ENCODE data around the gene COPRS. TPM values are rescaled to one million over a fixed set of nuclear protein-coding genes. Genes with fewer than 3 reads are reported as not detected.
"Not testable (repeated sequence)": the region's sequence is repeated elsewhere in the genome, so short reads cannot be mapped to it uniquely, and the experiment has no call there.

COPRS gene
- total RNA-seq, 1 experiment from 2014 or later: 37.5 TPM

- no peak for TF ChIP-seq ATF2 (CRISPR knock-in tag; IDR thresholded peaks at IDR 0.05; ENCODE audit: borderline replicate concordance, low read depth)
- TF ChIP-seq RORB (CRISPR knock-in tag; IDR thresholded peaks at IDR 0.05): no peak
These were observed 38.2 kb downstream of the COPRS start (continued) for GRCh38 chr17:31820691-31821435.

- H3K27me3 Mint-ChIP-seq (ENCODE audit: low read depth): no peaks in the 10 kb centered on the region
- no peak for TF ChIP-seq FOXK1 (CRISPR knock-in tag; IDR thresholded peaks at IDR 0.05)
- no peak for TF ChIP-seq IRF2 (CRISPR knock-in tag; IDR thresholded peaks at IDR 0.05; ENCODE audit: borderline replicate concordance, low read depth)
- H3K36me3 Mint-ChIP-seq: no peaks in the 10 kb centered on the region
- ATAC-seq: no peak
- no peaks in the 10 kb centered on the region for H3K9me3 Mint-ChIP-seq
- H3K4me3 Mint-ChIP-seq: no peak overlapping the region
- H3K27ac Mint-ChIP-seq: no peak overlapping the region
- POLR2A ChIA-PET: no interaction called here
- no peaks in the 10 kb centered on the region for H3K4me1 Mint-ChIP-seq
- no peak for DNase-seq (ENCODE audit: low spot score)
- CTCF ChIA-PET: no interaction called here
These were observed 39.5 kb downstream of the COPRS start for GRCh38 chr17:31819578-31819977.

- H3K4me3 Mint-ChIP-seq; DNase-seq (ENCODE audit: low spot score): not testable (repeated sequence)
These were observed 40.2 kb downstream of the COPRS start for GRCh38 chr17:31818863-31819262.

GRCh38 chr17:31815212-31815730 lies 43.8 kb downstream of the COPRS start:
- Mint-ChIP-seq H3K36me3 (no peaks in the 10 kb centered on the region), H3K27me3 (ENCODE audit: low read depth) (no peaks in the 10 kb centered on the region), H3K4me3 (no peak overlapping the region), H3K27ac (no peak overlapping the region), H3K4me1 (peaks cover 2% of the 10 kb centered on the region; the same call in 1 of the 2 replicates), H3K9me3 (0 out of 2 replicates have a peak, but pooled peaks cover 3% of the 10 kb centered on the region)
- TF ChIP-seq MAX (CRISPR knock-in tag; IDR thresholded peaks at IDR 0.05) (no peak), NR3C1 (CRISPR knock-in tag; conservative IDR thresholded peaks at IDR 0.05; ENCODE audit: low read depth) (no peak), AFF4 (CRISPR knock-in tag; IDR thresholded peaks at IDR 0.05; ENCODE audit: borderline replicate concordance) (no peak), ATF3 (CRISPR knock-in tag; conservative IDR thresholded peaks at IDR 0.05) (no peak), ZNF219 (CRISPR knock-in tag; IDR thresholded peaks at IDR 0.05; ENCODE audit: borderline replicate concordance) (no peak), FOXJ3 (CRISPR knock-in tag; IDR thresholded peaks at IDR 0.05; ENCODE audit: borderline replicate concordance) (no peak), IRF1 (CRISPR knock-in tag; IDR thresholded peaks at IDR 0.05) (no peak), GTF2I (CRISPR knock-in tag; conservative IDR thresholded peaks at IDR 0.05) (no peak)
- POLR2A ChIA-PET: no interaction called here
- CTCF ChIA-PET: interaction anchor here (1.3 kb wide), 1 partner anchor 378 kb away, joined by 3 read pairs; no protein-coding TSS in a partner anchor
- ATAC-seq: no peak
- DNase-seq (ENCODE audit: low spot score): no peak

More at GRCh38 chr17:31818863-31819262, 40.2 kb downstream of the COPRS start:
- H3K27me3 Mint-ChIP-seq (ENCODE audit: low read depth); H3K36me3 Mint-ChIP-seq; H3K9me3 Mint-ChIP-seq; CTCF ChIA-PET; H3K27ac Mint-ChIP-seq; H3K4me1 Mint-ChIP-seq; POLR2A ChIA-PET; ATAC-seq: not testable (repeated sequence)
